HepG2 (cell line): ENCODE data around the gene NGB. TPM values are rescaled to one million over a fixed set of nuclear protein-coding genes. Genes with fewer than 3 reads are reported as not detected.

Experiments used
- ATAC-seq: fragments of 200-7000 bp; cut with Tn5 transposase; 3 replicates; pipeline ENCODE4 v1.9.1; 2020; ENCODE audit warnings: mild to moderate bottlenecking, moderate library complexity
- BruUV-seq: library from RNA; stranded (reverse); fragments of 400-500 nt; replicated peaks from 2 replicates; lab custom pipeline; 2021; lab: Mats Ljungman, UMichigan
- CTCF ChIA-PET: fragments of 300-600 bp; formaldehyde crosslinking; extraction: SDS; loops from one replicate; lab custom pipeline; 2021; ENCODE audit warnings: low total read pairs, inconsistent platforms, low intra/inter-chr PET ratio; lab: Yijun Ruan, JAX
- POLR2A ChIA-PET: fragments of 350-600 bp; sonication (Branson Sonifier 250); formaldehyde crosslinking; loops from one replicate; lab custom pipeline; 2020; ENCODE audit warnings: antibody characterized with exemption, inconsistent platforms; lab: Yijun Ruan, JAX
- DNase-seq: peaks from one replicate; pipeline ENCODE4 v3.0.0-alpha.2; 2015; ENCODE audit warnings: low spot score
- FAIRE-seq: peaks from 3 replicates; lab custom pipeline; 2011; peaks lifted over from hg19 to GRCh38; lab: Jason Lieb, UNC
- H2AFZ ChIP-seq: one replicate; pipeline ENCODE4 v1.6.1; 2011; ENCODE audit warnings: low read length, inconsistent platforms
- H3K27ac ChIP-seq: fragments of 300-600 bp; 3 replicates; pipeline ENCODE4 v1.8.0; 2011; ENCODE audit warnings: mixed run types, mild to moderate bottlenecking, mixed read lengths, low read length, inconsistent platforms; ENCODE audit not compliant: insufficient read depth; ENCODE audit errors: extremely low read length
- H3K27me3 ChIP-seq, 2 experiments: fragments of 200-600 bp in 1 of 2; 2 replicates in 1 of 2; 3 replicates in 1 of 2; pipeline versions ENCODE4 v1.6.0 to v1.8.0; 2011; ENCODE audit warnings: low read length in 2 of 2, mild to moderate bottlenecking in 2 of 2, moderate library complexity in 2 of 2, inconsistent platforms in 1 of 2; ENCODE audit not compliant: insufficient read depth in 2 of 2, control insufficient read depth in 1 of 2
- H3K36me3 ChIP-seq, 2 experiments: fragments of 200-600 bp in 1 of 2; replicated peaks in 1 of 2; 2 replicates in 1 of 2; 3 replicates in 1 of 2; pipeline versions ENCODE4 v1.5.1 to v1.8.0; 2011; ENCODE audit warnings: low read length in 2 of 2, inconsistent platforms in 1 of 2; ENCODE audit not compliant: insufficient read depth in 2 of 2, control insufficient read depth in 1 of 2
- H3K4me1 ChIP-seq: 2 replicates; pipeline ENCODE4 v1.5.1; 2012; ENCODE audit warnings: low read length, inconsistent platforms; ENCODE audit not compliant: insufficient read depth
- H3K4me2 ChIP-seq: 2 replicates; pipeline ENCODE4 v1.6.0; 2011; ENCODE audit warnings: low read depth, low read length, inconsistent platforms
- H3K4me3 ChIP-seq, 3 experiments: fragments of 200-600 bp in 1 of 3; sonication (generic), shearing (Covaris generic) in 1 of 3; replicated peaks in 1 of 3; 2 replicates each; pipeline ENCODE4 v1.5.1; 2011 to 2016; ENCODE audit warnings: low read length in 3 of 3, inconsistent platforms in 2 of 3, low read depth in 2 of 3, mild to moderate bottlenecking in 2 of 3, control low read depth in 1 of 3, mixed read lengths in 1 of 3; ENCODE audit not compliant: insufficient read depth in 1 of 3
- H3K79me2 ChIP-seq: one replicate; pipeline ENCODE4 v1.6.1; 2011; ENCODE audit warnings: low read length, inconsistent platforms; ENCODE audit not compliant: insufficient read depth
- H3K9ac ChIP-seq: 2 replicates; pipeline ENCODE4 v1.6.0; 2011; ENCODE audit warnings: mild to moderate bottlenecking, low read depth, low read length, inconsistent platforms; ENCODE audit not compliant: insufficient read depth
- H3K9me3 ChIP-seq: 2 replicates; pipeline ENCODE4 v1.5.1; 2012; ENCODE audit warnings: mild to moderate bottlenecking, low read length
- H4K20me1 ChIP-seq: 2 replicates; pipeline ENCODE4 v1.6.0; 2011; ENCODE audit warnings: inconsistent platforms, mild to moderate bottlenecking, low read length, moderate library complexity; ENCODE audit not compliant: insufficient read depth
- ATM ChIP-seq: fragments of 450-650 bp; IDR thresholded peaks from 2 replicates; pipeline ENCODE4 v1.7.1; 2017; ENCODE audit warnings: mild to moderate bottlenecking, borderline replicate concordance
- IKZF1 ChIP-seq: fragments of 450-650 bp; IDR thresholded peaks from 2 replicates; pipeline ENCODE4 v1.7.1; 2016
- RARA ChIP-seq: IDR thresholded peaks from 2 replicates; pipeline ENCODE4 v1.6.1; 2016; ENCODE audit warnings: missing genetic modification reagents, missing compliant biosample characterization
- RBM39 ChIP-seq: fragments of 200-400 bp; formaldehyde crosslinking; IDR thresholded peaks from one replicate; pipeline ENCODE4 v1.6.1; 2018; ENCODE audit warnings: antibody characterized with exemption, mild to moderate bottlenecking, low read depth, low read length; ENCODE audit not compliant: poor library complexity, severe bottlenecking
- RCOR2 ChIP-seq: IDR thresholded peaks from 2 replicates; pipeline ENCODE4 v1.6.1; 2016; ENCODE audit warnings: missing biosample characterization, missing genetic modification reagents
- RELA ChIP-seq: sonication (generic); formaldehyde crosslinking; IDR thresholded peaks from 2 replicates; pipeline ENCODE4 v1.4.0; 2020; ENCODE audit warnings: missing genetic modification reagents
- SMYD3 ChIP-seq: sonication (generic); formaldehyde crosslinking; IDR thresholded peaks from 2 replicates; pipeline ENCODE4 v1.8.1; 2023; ENCODE audit warnings: mild to moderate bottlenecking, missing genetic modification reagents
- ZFX ChIP-seq: sonication (generic); formaldehyde crosslinking; IDR thresholded peaks from 2 replicates; pipeline ENCODE4 v1.4.0; 2020; ENCODE audit warnings: mild to moderate bottlenecking, low read depth, missing genetic modification reagents, moderate library complexity
- ZNF230 ChIP-seq: sonication (generic); formaldehyde crosslinking; IDR thresholded peaks from 2 replicates; pipeline ENCODE4 v1.4.0; 2020; ENCODE audit warnings: mild to moderate bottlenecking, missing genetic modification reagents
- ZNF660 ChIP-seq: sonication (generic); formaldehyde crosslinking; IDR thresholded peaks from 2 replicates; pipeline ENCODE4 v1.5.1; 2020; ENCODE audit warnings: mild to moderate bottlenecking, low read depth, missing genetic modification reagents, borderline replicate concordance
- WGBS: methylation state at CpG from one replicate; pipeline ENCODE4 v1.1.6; 2017; ENCODE audit warnings: low lambda C conversion rate; 5-methylcytosine and 5-hydroxymethylcytosine counted together
- in situ Hi-C: cut with HindIII; loops from 2 replicates; pipeline ENCODE4 v1.10.0; 2017; ENCODE audit warnings: low pct_unique_long_range_greater_than_20kb; ENCODE audit not compliant: extremely low pct_ligation_motif_present
- intact Hi-C: fragments of 100-400 bp; cut with micrococcal nuclease; formaldehyde crosslinking; loops from one replicate; pipeline ENCODE4 v1.10.0; 2022; ENCODE audit not compliant: unreplicated experiment
- polyA plus RNA-seq, 8 experiments: library from polyadenylated mRNA; depleted of rRNA in 3 of 8; stranded (reverse) in 7 of 8; unstranded in 1 of 8; fragments of >200 nt; fragmentation: Illumina TruSeq in 4 of 8; extraction: Trizol in 4 of 8; gene quantifications; 2 replicates each; pipeline versions ENCODE4 v1.2.1 to v1.2.3, GENCODE V29; 2011 to 2016; ENCODE audit warnings: low read depth in 4 of 8, missing spikeins in 1 of 8, mixed read lengths in 1 of 8; ENCODE audit not compliant: insufficient read depth in 1 of 8
- total RNA-seq, 5 experiments: library from RNA; depleted of rRNA; stranded (reverse); fragments of >200 nt; fragmentation: Illumina TruSeq; extraction: Trizol; gene quantifications; 2 replicates each; pipeline ENCODE4 v1.2.3, GENCODE V29; 2016; ENCODE audit warnings: low read depth in 1 of 5
- TF ChIP-seq, protein P1 (sequence below): sonication (generic); formaldehyde crosslinking; IDR thresholded peaks from 2 replicates; pipeline ENCODE4 v1.4.0; 2020; ENCODE audit warnings: missing genetic modification reagents
- TF ChIP-seq, protein P2 (sequence below): sonication (generic); formaldehyde crosslinking; IDR thresholded peaks from 2 replicates; pipeline ENCODE4 v1.8.1; 2023; ENCODE audit warnings: missing genetic modification reagents, inconsistent platforms, borderline replicate concordance
- TF ChIP-seq, protein P3 (sequence below): sonication (generic); formaldehyde crosslinking; IDR thresholded peaks from 2 replicates; pipeline ENCODE4 v1.4.0; 2020; ENCODE audit warnings: low read depth, mild to moderate bottlenecking, missing genetic modification reagents

The NGB gene
- total and polyA plus RNA-seq, 2 of the 13 experiments (the other 11 are each of a cell fraction or from before 2014, with no cell fraction given), result 0.04 TPM; not detected in 1

DNA sequence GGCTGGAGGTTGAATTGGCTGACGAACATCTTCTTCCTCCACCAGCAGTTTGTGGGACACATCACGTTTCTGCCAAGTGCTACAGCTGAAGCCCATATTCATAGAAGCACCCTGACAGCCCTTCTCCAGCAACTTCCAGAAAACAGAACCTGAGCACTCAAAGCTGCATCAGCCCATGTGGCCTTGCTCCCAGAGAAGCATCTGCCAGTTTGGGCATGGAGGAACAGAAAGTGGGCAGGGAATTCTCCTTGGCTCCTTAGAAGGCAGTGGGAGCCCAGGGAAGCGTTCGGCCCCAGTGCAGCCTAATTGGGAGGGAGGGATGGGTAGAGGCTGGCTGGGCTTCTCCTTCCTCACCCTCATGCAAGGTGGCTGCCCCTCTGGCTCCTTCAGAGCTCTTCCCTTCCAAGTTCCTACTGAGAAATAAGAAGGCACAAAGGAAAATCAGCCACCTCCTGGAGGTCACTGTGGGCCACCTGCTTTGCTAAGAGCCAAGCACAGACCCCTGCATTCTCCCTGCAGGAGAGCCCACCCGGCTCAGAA is 4.1 kb upstream of the NGB start:
- no peaks in the 10 kb centered on the region for H3K79me2 ChIP-seq
- DNase-seq, result no peak
- POLR2A ChIA-PET, result no interaction called here
- peaks cover 3 to 10% of the 10 kb centered on the region in 2 experiments; a peak in 1 of 5 replicates for H3K27me3 ChIP-seq
- in situ Hi-C loops (no loop called here), intact Hi-C loops (no loop called here)
- peaks cover 2 to 9% of the 10 kb centered on the region in 2 experiments; a peak in 2 of 5 replicates for H3K36me3 ChIP-seq
- no peak for ATAC-seq
- H2AFZ ChIP-seq, result no peak overlapping the region
- H3K27ac ChIP-seq, result no peak overlapping the region
- H3K4me3 ChIP-seq, result no peak overlapping the region
- no peak for FAIRE-seq
- CTCF ChIA-PET, result no interaction called here
- no peaks in the 10 kb centered on the region for H3K9me3 ChIP-seq
- no peaks in the 10 kb centered on the region for H4K20me1 ChIP-seq
- H3K9ac ChIP-seq, result no peak overlapping the region
- 89% methylated on average over 5 of the region's 5 CpGs for WGBS
- BruUV-seq, result no TSS peak
- H3K4me1 ChIP-seq, result no peaks in the 10 kb centered on the region
- TF ChIP-seq, protein P1, sequence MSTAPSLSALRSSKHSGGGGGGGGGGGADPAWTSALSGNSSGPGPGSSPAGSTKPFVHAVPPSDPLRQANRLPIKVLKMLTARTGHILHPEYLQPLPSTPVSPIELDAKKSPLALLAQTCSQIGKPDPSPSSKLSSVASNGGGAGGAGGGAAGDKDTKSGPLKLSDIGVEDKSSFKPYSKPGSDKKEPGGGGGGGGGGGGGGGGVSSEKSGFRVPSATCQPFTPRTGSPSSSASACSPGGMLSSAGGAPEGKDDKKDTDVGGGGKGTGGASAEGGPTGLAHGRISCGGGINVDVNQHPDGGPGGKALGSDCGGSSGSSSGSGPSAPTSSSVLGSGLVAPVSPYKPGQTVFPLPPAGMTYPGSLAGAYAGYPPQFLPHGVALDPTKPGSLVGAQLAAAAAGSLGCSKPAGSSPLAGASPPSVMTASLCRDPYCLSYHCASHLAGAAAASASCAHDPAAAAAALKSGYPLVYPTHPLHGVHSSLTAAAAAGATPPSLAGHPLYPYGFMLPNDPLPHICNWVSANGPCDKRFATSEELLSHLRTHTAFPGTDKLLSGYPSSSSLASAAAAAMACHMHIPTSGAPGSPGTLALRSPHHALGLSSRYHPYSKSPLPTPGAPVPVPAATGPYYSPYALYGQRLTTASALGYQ (CRISPR knock-in tag), result no peak
- TF ChIP-seq RARA (CRISPR knock-in tag), result no peak
- TF ChIP-seq ZFX (CRISPR knock-in tag), result no peak
- TF ChIP-seq ZNF660 (CRISPR knock-in tag), result no peak
- no peak for TF ChIP-seq RBM39
- TF ChIP-seq SMYD3 (CRISPR knock-in tag), result no peak
- no peak for TF ChIP-seq ZNF230 (CRISPR knock-in tag)
- TF ChIP-seq, protein P2, sequence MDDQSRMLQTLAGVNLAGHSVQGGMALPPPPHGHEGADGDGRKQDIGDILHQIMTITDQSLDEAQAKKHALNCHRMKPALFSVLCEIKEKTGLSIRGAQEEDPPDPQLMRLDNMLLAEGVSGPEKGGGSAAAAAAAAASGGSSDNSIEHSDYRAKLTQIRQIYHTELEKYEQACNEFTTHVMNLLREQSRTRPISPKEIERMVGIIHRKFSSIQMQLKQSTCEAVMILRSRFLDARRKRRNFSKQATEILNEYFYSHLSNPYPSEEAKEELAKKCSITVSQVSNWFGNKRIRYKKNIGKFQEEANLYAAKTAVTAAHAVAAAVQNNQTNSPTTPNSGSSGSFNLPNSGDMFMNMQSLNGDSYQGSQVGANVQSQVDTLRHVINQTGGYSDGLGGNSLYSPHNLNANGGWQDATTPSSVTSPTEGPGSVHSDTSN, result no peak
- TF ChIP-seq RELA (CRISPR knock-in tag), result no peak
- no peak for TF ChIP-seq IKZF1
- TF ChIP-seq ATM, result no peak
- TF ChIP-seq, protein P3, sequence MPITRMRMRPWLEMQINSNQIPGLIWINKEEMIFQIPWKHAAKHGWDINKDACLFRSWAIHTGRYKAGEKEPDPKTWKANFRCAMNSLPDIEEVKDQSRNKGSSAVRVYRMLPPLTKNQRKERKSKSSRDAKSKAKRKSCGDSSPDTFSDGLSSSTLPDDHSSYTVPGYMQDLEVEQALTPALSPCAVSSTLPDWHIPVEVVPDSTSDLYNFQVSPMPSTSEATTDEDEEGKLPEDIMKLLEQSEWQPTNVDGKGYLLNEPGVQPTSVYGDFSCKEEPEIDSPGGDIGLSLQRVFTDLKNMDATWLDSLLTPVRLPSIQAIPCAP (CRISPR knock-in tag), result no peak
- TF ChIP-seq RCOR2 (CRISPR knock-in tag), result no peak
- H3K4me2 ChIP-seq, result no peak overlapping the region
